ENCODE measurements around the gene TMIGD1.

DNA sequence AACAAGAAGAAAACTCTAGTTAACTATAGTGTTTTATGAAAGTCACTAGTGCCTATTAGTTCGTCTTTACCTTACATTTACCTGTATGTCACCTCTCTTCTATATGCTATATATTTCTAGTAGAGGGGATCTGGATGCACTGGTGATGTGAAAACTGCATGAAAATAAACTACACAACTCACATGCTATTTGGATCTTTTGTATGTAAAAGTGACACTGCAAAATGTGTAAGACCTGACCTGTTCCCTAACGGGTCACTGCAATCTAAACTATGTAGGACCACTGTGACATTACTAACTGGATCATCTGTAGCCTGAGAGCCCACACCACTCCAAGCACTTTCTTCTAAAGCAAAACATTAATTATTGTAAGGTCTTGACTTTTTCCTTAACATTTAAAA, 43.8 kb downstream of the TMIGD1 start:
- TF ChIP-seq CTCF (conservative IDR thresholded peaks at IDR 0.05 in 1 of 2, IDR thresholded peaks at IDR 0.05 in 1 of 2; ENCODE audit: low read depth in 1 of 2, low read length in 2 of 2) (no peak), EZH2 (IDR thresholded peaks at IDR 0.05; ENCODE audit: low read length, missing control alignments) (no peak)
